HG02870 (cell line): ENCODE measurements around the gene GLTP.
"Not testable (repeated sequence)": the region's sequence is repeated elsewhere in the genome, so short reads cannot be mapped to it uniquely, and the experiment has no call there.

Source experiments
- ATAC-seq: cut with Tn5 transposase; IDR thresholded peaks from one replicate; pipeline ENCODE4 v1.9.1; 2021; ENCODE audit warnings: mild to moderate bottlenecking, moderate library complexity; ENCODE audit not compliant: unreplicated experiment

The GLTP gene

DNA sequence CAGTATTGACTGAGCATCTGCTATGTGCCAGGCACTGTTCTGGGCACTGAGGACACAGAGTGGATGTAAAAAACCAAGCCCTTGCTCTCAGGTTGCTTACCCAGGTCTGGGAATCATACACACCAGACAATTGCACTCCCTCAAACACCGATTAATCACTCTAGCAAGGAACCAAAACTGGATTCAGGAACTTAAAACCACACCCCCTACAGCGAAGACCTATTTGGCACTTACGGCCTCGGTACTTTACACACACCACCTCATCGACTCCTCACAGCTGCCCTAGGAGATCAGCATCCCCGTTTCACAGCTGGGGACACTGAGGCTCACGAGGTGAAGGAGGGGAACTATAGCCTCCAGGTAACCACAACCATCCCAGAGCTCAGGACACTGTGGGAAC lies 1.6 kb downstream of the GLTP start:
- ATAC-seq: no peak

DNA sequence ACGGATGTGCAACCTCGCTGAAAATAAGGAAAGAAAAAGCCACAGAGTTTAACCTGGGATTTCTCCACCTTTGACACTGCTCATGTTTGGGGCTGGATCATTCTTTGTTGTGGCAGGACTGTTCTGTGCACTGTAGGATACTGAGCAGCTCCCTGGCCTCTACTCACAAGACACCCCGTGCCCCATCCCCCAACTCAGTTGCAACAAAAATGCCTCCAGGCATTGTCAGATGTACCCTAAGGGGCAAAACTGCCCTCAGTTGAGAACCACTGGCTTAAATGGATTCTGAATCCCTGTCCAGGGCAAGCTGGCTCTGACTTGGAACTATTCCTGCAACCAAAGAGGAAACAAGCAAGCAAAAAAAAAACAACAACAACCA lies 2.1 kb downstream of the GLTP start:
- ATAC-seq: no peak

DNA sequence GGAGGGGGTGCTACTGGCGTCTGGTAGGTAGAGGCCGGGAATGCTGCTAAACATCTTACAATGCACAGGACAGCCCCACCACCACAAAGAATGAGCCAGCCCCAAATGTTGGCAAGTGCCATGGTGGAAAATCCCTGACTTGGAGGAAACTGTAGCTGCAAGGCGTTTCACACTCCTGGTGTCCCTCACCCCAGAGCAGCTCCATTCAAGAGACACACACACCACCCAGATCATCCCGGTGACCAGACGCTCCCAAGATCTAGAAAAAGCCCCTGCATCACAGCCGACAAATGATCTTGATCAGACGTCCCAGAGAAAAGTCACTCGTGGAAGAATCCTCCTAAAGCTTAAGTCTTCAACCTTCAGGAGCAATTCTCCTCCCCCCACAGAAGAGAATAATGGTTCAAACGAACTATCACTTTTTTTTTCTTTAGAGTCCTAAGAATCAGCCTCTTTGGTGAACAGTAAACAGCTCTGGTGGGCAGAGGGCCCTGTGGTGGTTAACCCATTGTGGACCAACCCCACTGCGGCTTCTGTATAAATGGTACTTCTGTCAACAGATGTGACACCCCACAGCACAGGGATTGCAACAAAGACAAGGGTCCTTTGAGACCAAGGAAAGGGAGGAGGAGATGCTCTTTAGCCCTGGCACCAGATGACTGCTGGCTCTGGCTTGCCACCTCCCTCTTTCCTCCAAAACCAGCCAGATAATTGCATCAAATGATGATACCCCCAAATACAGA lies 2.7 kb downstream of the GLTP start:
- ATAC-seq: no peak

DNA sequence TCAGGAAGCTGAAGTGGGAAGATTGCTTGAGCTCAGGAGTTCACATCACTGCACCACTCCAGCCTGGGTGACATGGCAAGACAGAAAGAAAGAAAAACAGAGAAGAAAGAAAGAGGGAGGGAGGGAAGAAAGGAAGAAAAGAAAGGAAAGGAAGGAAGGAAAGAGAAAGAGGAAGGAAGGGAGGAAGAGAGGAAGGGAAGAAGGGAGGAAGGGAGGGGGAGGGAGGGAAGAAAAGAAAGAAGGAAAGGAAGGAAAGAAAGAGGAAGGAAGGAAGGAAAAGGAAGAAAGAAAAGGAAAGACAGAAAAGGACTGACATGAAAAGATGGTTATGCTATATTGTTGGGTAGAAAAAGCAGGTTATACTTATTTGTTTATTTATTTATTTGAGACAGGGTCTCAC lies 3.9 kb downstream of the GLTP start:
- ATAC-seq: no peak

DNA sequence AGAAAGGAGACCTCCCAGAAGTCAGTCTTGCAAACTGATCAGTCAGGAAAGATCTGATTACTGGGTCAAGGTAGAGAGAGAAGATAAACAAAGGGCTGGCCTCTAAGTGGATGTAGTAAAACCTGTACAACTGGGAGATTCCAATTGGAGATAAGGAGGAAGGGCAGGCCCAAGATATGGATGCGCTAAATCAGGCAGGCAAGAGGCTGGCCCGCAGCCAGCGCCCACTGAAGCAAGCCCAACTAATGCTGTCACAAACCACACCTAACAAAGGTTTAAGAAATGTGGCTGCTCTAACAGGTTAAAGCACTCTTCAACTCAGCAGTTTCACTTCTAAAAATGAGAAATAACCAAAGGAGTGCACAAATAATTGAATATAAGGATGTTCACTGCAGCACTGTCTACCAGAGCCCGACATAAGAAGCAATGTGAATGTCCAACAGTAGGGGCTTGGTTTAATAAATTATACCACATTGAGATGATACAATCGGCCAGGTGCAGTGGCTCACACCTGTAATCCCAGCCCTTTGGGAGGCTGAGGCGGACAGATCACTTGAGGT lies 4.7 kb downstream of the GLTP start:
- ATAC-seq: no peak

DNA sequence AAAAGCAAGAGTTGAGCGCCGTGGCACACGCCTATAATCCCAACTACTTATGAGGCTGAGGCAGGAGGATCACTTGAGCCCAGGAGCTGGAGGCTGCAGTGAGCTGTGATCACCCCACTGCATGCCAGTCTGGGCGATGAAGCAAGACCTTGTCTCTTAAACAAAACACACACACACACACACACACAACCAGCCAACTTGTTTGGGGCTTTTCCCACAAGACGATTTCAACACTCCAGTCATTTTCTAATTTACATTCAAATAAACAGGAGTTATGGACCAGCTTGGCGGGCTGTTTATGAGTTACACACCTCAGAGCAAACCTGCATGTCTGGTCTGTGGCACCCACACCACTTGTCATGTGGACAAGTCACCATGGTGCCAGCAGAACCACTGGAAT lies 6.7 kb downstream of the GLTP start:
- ATAC-seq: no peak

DNA sequence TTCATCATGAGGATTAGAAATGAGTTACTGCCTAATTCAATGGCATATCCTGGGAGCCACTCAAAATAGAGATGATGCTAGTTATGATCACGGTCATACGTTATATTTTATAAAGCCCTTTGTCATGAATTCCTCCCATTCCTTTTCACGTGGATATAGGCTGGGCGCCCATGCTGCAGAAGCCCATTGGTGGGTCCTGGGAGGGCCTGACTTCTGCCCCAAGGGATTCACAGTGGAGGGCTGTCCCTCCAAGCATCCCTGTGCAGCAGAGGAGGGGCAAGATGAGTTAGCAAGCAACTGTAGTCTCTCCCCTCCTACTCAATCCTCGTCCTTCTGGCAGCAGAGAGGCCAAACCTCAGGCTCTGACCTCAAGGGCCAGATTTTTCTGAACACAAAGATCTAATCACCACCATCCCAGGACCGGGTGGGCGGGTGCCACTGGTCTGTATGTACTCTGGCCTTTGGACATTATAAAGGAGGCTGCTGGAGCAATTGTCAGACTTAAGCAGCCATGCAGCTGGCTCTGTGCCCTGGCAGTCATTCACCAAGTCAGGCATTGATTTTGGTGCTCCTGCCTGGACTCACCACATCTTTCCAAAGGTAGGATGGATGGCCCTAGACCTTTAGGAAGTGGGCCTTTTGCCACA lies 8.6 kb downstream of the GLTP start:
- ATAC-seq: no peak

DNA sequence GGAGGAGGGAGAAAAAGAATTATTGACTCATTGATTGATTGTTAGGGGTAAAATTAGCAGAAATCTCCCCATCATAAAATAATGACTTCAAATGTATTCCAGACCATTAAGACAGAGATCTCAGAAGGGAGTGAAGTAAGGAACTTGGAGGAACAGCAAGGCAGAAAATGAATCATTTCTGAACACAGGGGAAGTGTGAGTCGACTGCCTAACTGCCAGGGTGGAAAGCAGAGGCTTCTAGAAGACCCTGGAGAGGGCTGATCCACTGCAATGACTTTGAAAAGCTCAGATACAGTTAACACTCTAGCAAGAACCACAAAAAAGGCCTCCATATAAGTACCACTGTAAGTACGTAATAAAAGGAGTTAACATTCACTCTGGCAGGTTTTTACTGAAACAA lies 9.7 kb downstream of the GLTP start:
- ATAC-seq: no peak

DNA sequence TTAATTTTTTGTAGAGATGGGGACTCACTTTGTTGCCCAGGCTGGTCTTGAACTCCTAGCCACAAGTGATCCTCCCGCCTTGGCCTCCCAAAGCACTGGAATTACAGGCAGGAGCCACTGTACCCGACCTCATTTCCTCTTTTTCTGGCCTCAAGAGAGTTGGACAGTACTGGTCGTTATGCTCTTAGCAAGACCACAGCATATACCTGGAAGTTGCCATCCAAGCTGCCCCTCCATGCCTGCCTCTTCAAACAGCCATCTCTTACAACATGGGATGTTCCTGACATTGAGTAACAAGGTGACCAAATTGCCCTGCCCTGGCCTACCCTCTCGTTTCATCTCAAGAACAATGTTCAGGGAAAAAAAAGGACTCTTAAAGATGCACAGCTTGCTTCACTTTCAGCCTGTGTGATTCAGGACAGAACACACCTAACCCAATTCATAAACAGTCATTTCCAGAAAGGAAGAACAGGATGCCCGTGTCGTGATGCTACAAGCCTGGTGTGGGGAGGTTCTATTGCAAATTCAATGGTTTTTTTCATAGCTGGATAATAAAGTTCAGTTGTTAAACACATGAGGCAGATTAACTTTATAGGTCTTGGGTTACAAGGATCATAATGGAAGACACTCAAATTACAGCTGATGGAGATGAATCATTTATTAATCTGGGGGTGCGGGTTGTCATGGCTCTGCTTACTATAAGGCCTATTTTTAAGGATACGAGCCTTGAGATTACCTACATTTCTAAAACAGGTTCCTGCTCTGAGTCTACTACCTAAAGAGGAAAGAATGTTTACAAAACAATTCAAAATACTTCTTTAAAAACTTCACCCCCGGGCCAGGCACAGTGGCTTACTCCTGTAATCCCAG lies 11.9 kb downstream of the GLTP start:
- ATAC-seq: no peak

DNA sequence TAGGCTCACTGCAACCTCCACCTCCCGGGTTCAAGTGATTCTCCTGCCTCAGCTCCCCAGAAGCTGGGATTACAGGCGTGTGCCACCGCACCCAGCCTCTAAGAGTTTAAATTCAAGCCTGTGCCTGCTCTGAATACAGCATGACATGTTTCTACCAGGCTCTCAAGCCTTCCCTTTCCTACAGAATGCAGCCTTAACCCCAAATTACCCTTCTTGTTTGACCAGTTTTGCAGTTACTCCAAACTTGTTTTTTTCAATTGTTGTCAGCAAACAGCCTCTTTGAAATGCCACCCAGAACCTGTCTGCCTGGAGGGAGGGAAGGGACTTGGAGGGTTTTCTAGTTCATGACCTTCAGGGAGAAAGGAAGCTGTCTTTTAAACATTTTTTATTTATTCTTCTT lies 15.4 kb downstream of the GLTP start:
- no peak for ATAC-seq

DNA sequence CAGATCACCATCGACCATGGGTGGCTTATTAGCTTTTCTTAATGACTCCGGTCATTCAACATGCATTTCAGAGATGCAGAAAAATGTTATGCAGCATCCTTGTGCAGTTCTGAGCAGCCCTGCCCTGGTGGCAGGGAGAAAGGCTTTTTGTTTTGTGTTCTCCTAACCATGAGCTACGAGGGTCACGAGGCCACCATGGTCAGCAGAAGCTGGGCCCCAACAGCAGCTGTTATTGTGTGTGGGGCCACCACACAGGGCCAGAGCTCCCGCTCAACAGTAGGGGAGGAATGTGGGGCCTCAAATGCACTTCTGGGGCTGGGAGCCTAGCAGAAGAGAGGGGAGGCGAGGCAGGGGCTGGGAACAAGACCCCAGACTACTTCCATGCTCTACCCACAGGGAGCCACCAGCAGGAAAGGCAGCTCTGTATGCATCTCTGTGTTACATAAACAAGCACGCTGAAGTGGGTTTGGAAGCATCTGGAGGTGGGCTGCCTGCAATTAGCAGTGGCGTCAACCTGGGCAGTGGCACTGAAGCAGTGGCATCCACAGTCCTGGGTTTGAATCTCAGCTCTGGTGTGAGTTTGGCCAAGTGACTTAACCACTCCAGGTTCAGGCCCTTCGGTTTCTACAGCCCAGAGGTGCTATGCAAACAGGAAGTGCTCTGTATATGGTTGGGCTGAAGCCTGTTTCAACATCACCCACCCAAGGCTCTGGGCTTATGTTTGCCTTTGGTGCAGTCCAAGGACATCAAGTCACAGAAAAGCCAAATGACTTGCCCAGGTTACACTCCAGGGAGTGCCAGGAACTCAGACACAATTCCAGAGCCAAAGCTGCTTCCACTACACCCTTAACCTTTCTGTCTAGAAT lies 16.3 kb downstream of the GLTP start:
- no peak for ATAC-seq

DNA sequence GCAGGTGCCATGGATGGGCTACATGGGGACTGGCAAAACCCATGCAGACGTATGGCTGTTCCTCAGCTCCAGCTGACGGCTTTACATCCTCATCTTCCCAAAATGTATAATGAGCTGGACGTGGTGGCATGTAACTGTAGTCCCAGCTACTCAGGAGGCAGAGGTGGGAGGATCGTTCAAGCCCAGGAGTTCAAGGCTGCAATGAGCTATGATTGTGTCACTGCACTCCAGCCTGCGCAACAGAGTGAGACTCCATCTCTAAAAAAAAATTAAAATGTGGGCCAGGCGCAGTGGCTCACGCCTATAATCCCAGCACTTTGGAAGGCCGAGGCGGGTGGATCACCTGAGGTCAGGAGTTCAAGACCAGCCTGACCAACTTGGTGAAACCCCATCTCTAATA lies 17.9 kb downstream of the GLTP start:
- ATAC-seq: not testable (repeated sequence)

DNA sequence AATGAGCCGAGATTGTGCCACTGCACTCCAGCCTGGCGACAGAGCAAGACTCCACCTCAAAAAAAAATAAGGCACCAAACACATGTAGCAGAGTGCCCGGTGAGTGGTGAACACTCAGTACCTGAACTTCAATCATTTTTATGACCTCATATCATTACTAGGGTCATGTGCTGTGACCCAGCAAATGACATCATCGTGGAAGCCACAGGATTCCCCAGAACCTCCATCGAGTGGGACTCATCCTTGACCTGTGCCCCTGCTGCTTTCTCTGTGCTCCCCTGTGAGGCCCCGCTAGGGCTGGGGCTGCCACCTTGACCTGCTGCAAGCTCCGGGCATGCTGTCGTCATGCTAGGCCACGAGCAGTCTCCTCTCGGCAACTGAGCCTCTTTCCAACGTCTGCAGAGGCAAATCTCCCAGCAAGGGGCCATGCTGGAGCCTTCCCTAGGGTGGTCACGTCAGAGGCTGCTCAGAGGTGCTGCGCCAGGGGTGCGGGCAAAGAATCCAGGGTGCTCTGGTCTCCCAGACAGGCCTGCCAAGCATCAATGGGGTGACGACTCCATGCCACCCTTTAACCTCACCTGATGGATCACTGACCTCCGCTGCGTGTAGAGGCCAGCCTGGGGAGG lies 18.5 kb downstream of the GLTP start:
- ATAC-seq: no peak

DNA sequence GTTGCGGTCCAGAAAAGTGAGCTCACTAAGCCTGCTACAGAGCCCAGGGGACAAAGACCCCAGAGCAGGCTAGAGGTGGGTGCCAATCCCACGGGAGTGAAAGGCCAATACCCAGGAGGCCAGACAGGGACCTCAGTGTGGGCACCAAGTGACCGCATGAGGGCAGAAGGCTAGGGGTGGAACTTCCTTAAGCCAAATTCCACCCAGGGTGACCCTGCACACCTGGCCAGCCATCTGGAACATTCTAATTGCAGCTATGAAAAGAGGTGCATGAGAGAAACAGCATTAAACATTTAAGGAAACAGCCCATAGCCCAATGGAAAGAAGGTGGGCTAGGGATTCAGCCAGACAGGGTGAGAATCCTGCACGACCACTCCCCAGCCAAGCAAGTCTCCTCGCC lies 19.4 kb downstream of the GLTP start:
- no peak for ATAC-seq

DNA sequence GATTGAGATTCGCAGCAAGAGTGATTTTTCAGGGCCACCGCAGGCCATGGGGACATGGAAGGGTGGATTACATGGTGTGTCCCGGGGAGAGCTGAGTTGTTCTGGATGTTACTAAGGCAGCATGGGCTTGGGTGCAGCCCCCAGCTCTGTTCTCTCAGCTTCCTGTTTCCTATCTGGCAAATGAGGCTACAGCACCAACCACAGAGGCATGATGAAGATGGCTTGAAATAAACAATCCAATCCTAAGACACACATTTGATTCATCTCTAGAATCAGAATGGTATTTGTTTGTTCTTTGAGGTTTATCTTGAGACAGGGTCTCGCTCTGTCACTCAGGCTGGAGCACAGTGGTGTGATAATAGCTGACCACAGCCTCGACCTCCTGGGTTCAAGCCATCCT lies 21.6 kb downstream of the GLTP start:
- ATAC-seq: no peak

DNA sequence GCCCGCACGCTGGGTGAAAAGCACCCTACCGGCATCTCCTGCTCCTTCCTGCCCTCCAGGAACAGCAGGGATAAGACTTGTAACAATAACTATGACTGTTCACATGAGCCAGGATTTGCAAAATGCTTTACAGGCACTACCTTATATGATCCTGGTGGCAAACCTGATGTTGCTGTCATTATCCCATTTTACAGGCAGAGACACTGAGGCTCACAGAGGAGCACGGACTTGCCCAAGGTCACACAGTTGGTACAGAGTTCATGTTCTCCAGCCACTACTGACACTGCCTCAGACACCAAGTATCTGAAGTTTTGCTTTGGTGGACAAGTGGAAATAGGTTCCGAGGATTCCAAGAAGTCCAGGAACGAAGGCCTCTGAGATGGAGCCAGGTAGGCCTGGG lies 22.6 kb downstream of the GLTP start:
- no peak for ATAC-seq

DNA sequence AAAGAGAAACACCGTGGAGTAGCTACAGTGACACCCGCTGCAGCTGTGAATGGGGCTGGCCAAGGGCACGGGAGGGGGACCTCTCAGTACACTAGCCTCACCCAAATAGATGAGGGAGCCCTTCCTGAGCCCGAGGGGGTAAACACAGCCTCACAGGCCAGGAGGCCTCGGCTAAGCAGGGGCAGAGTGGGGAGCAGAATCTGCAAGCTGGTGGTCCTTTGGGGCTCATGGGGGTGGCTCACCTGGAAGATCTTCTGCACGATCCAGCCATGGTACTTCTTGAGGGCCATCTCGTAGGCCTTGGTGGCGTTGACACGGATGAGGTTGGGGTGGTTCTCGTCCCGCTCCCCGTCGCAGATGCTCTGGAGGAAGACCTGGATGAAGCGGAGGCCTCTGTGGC lies 25.0 kb downstream of the GLTP start:
- ATAC-seq: no peak

DNA sequence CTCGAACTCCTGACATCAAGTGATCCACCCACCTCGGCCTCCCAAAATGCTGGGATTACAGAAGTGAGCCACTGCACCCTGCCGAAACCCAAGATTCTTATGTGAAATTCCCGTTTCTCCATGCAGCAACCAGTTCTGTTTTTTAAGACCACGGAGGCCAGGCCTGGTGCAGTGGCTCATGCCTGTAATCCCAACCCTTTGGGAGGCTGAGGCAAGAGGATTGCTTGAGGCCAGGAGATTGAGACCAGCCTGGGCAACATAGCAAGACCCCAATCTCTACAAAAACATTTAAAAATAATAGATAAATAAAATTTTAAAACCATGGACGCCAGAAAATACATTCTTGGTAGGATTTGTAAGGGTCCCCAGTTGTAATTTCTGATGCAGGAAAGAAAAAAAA lies 29.8 kb downstream of the GLTP start:
- ATAC-seq: not testable (repeated sequence)

DNA sequence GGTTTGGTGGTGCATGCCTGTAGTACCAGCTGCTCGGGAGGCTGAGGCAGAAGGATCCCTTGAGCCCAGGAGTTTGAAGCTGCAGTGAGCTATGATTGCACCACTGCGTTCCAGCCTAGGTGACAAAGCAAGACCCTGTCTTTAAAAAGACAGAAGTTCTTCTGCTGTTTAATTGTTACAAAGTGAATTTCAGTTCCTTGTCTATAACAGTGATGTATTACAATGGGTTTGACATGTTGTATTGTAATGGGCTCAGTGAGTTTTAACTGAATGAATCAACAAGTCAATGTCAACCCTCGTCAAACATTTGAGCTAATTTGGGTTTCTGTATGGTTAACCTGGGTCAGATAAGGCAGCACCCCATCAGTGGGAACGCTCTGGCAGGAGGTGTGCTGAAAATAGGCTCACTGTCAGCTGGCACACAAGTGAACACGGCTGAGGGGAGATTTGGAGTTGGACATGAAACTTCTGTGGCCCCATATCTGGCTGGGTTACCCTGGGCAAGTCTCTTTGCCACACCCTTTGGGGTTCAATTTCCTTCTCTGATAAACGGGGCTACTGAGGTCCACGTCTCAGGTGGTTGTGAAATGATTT lies 33.1 kb downstream of the GLTP start:
- no peak for ATAC-seq

DNA sequence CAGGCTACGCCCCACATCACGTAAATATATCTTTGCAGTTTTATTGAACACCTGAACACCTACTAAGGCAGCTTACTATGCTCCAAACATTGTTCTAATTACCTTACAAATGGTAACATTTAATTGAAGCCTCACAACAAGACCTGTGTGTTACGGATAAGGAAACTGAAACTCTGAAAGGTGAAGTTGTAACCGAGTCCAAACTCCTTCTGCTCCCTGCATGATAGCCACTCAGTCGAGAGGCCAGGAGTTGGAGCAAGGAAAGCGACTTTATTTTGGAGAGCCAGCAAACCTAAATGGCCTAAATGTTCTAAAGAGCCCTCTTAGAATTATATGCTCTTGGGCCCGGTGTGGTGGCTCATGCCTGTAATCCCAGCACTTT lies 34.5 kb downstream of the GLTP start:
- ATAC-seq: no peak
